Sigmoid colon (tissue), 7 donors: ENCODE results near the gene FMNL2. TPM values are rescaled to one million over a fixed set of nuclear protein-coding genes. Genes with fewer than 3 reads are reported as not detected.

ENCODE experiments used
- DNase-seq: peaks from one replicate; pipeline ENCODE4 v3.0.0-alpha.2; 2019
- H3K27ac ChIP-seq, 4 donors: fragments of 200-600 bp; sonication (generic); one replicate each; pipeline ENCODE4 v1.5.1; 2016 to 2019; ENCODE audit warnings: mild to moderate bottlenecking in 1 of 4
- H3K27me3 ChIP-seq, 3 donors: fragments of 200-600 bp; sonication (generic); one replicate each; pipeline ENCODE4 v1.5.1; 2019; ENCODE audit warnings: mild to moderate bottlenecking in 1 of 3
- H3K36me3 ChIP-seq, 4 donors: fragments of 200-600 bp; sonication (generic); one replicate each; pipeline ENCODE4 v1.5.1; 2016 to 2019
- H3K4me1 ChIP-seq, 4 donors: fragments of 200-600 bp; sonication (generic); one replicate each; pipeline ENCODE4 v1.5.1; 2017 to 2019
- H3K4me3 ChIP-seq, 4 donors: fragments of 200-600 bp; sonication (generic); one replicate each; pipeline ENCODE4 v1.5.1; 2017 to 2019; ENCODE audit warnings: mild to moderate bottlenecking in 2 of 4, moderate library complexity in 1 of 4
- H3K9me3 ChIP-seq, 4 donors: fragments of 200-600 bp in 3 of 4; sonication (generic) in 3 of 4; one replicate each; pipeline versions ENCODE4 v1.5.1 to v1.6.1; 2013 to 2019
- EP300 ChIP-seq, 4 donors: sonication (generic); formaldehyde crosslinking; IDR thresholded peaks; one replicate each; pipeline ENCODE4 v1.6.1; 2017; ENCODE audit warnings: antibody characterized with exemption in 4 of 4
- POLR2A ChIP-seq, 2 donors: fragments of 450-650 bp; IDR thresholded peaks; one replicate each; pipeline ENCODE4 v1.6.1; 2016; ENCODE audit warnings: antibody characterized with exemption in 2 of 2, mild to moderate bottlenecking in 2 of 2, moderate library complexity in 2 of 2
- POLR2AphosphoS5 ChIP-seq, 4 donors: sonication (generic); formaldehyde crosslinking; IDR thresholded peaks; one replicate each; pipeline ENCODE4 v1.6.1; 2017; ENCODE audit warnings: antibody characterized with exemption in 4 of 4
- WGBS, 2 donors: extraction: QIAGEN DNeasy Blood & Tissue Kit; methylation state at CpG; one replicate each; pipeline ENCODE4 v1.1.7; 2013; 5-methylcytosine and 5-hydroxymethylcytosine counted together
- intact Hi-C: fragments of 100-400 bp; cut with DNase I; formaldehyde crosslinking; loops from one replicate; pipeline ENCODE4 v1.15.1; 2023
- polyA plus RNA-seq, 3 donors: library from polyadenylated mRNA; stranded (reverse); fragments of 200-250 nt; gene quantifications; one replicate each; pipeline ENCODE4 v1.2.3, GENCODE V29; 2013
- total RNA-seq, 4 donors: library from RNA; depleted of rRNA; stranded (reverse); fragments of >200 nt; gene quantifications; one replicate each; pipeline ENCODE4 v1.1.0, GENCODE V29; 2016
- TF ChIP-seq, protein P1 (sequence below), 4 experiments: fragments of 450-650 bp in 3 of 4; fragments of 200-600 bp in 1 of 4; IDR thresholded peaks; one replicate each; pipeline ENCODE4 v1.5.1; 2016 to 2019; ENCODE audit warnings: antibody characterized with exemption in 4 of 4, mild to moderate bottlenecking in 3 of 4, moderate library complexity in 2 of 4
- donor health status: healthy with polysubstance abuse.
- donor health status: Bipolar disorder and iron deficiency.
- donor health status: healthy.

The FMNL2 gene
- total and polyA plus RNA-seq, 7 donors, result 9.4 to 30.5 (median 17.8) TPM

DNA sequence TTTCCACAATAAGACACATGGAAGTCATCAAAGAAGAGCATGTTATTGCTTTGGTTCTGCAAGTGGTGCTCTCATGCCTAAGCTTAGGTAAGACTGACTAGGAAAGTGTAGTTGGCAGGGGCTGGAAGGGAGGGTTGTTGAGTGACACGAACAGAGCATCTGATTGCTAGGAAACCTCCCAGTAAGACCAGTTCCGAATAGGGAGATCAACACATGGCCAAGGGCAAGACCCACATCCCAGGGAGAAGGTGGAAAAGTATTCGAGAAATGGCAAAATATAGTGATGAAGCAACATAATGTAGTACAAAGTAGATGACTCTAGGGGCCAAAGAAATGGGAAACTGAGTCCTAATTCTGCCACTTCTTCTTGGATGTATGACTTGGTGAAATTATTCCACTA, 33.8 kb upstream of the FMNL2 start:
- Histone ChIP-seq H3K27me3 (no peaks in the 10 kb centered on the region), H3K4me1 (no peaks in the 10 kb centered on the region), H3K36me3 (no peaks in the 10 kb centered on the region), H3K27ac (no peak overlapping the region), H3K4me3 (no peak overlapping the region), H3K9me3 (no peaks in the 10 kb centered on the region)
- TF ChIP-seq, protein P1, sequence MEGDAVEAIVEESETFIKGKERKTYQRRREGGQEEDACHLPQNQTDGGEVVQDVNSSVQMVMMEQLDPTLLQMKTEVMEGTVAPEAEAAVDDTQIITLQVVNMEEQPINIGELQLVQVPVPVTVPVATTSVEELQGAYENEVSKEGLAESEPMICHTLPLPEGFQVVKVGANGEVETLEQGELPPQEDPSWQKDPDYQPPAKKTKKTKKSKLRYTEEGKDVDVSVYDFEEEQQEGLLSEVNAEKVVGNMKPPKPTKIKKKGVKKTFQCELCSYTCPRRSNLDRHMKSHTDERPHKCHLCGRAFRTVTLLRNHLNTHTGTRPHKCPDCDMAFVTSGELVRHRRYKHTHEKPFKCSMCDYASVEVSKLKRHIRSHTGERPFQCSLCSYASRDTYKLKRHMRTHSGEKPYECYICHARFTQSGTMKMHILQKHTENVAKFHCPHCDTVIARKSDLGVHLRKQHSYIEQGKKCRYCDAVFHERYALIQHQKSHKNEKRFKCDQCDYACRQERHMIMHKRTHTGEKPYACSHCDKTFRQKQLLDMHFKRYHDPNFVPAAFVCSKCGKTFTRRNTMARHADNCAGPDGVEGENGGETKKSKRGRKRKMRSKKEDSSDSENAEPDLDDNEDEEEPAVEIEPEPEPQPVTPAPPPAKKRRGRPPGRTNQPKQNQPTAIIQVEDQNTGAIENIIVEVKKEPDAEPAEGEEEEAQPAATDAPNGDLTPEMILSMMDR (IDR thresholded peaks at IDR 0.05), result no peak
- TF ChIP-seq POLR2AphosphoS5 (IDR thresholded peaks at IDR 0.05) (no peak), EP300 (IDR thresholded peaks at IDR 0.05) (no peak), POLR2A (IDR thresholded peaks at IDR 0.05) (no peak)
- 92 to 93% methylated on average over 3 of the region's 3 CpGs for WGBS, 2 donors
- intact Hi-C loops, result no loop called here
- DNase-seq, result no peak

DNA sequence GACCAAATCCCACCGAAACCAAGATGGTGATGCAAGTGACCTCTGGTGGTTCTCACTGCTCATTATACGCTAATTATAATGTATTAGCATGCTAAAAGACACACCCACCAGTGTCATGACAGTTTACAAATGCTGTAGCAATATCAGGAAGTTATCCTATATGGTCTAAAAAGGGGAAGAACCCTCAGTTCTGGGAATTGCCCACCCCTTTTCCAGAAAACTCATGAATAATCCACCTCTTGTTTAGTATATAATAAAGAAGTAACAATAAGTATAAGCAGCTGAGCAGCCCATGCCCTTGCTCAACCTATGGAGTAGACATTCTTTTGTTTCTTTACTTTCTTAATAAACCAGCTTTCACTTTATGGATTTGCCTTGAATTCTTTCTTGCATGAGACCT, 31.0 kb upstream of the FMNL2 start:
- intact Hi-C loops, result no loop called here
- Histone ChIP-seq H3K4me3 (no peak overlapping the region), H3K36me3 (no peaks in the 10 kb centered on the region), H3K4me1 (no peaks in the 10 kb centered on the region), H3K27me3 (no peaks in the 10 kb centered on the region), H3K9me3 (no peaks in the 10 kb centered on the region), H3K27ac (no peak overlapping the region)
- TF ChIP-seq POLR2A (IDR thresholded peaks at IDR 0.05) (no peak), EP300 (IDR thresholded peaks at IDR 0.05) (no peak), POLR2AphosphoS5 (IDR thresholded peaks at IDR 0.05) (no peak)
- TF ChIP-seq, protein P1 (IDR thresholded peaks at IDR 0.05), result no peak
- DNase-seq, result no peak
- 92 to 95% methylated on average over 2 of the region's 2 CpGs for WGBS, 2 donors

DNA sequence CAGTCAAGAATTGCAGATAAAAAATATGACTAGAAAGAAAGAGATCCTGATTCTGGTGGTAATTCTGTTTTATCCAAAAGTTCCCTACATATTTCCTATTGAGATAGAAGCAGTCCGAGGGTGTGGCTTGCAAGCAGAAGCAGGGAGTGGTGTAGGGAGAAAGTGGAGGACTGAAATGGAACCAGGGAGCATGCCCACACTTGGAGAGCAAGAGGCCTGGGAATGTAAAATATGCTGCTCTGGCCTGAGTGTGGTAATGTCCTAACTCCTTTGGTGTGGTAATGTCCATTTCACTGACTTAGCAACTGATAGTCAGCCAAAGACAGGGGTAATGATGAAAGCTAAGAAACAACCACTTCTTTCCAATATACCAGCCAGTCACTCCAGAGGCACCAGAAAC, 30.1 kb upstream of the FMNL2 start:
- no peak overlapping the region for H3K27ac ChIP-seq

DNA sequence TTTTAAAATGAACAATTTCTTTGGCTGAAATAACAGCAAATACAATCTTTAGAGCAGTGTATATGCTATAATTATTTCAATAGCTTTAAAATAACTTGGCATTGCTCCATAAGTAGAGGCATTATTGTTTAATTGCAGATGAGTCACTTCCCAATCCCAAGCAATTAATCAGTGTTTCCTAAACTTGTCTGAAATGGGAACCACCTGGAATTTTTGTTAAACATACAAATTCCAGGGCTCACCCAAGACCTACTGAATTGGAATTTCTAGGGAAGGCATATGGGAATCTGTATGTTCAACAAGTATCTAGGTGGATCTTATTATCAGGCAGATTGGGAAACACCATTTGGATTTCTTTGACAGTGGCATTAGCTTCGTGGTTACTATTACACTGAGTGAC, 27.1 kb upstream of the FMNL2 start:
- no peak for DNase-seq
- Histone ChIP-seq H3K4me1 (no peaks in the 10 kb centered on the region), H3K27me3 (no peaks in the 10 kb centered on the region), H3K9me3 (no peaks in the 10 kb centered on the region), H3K4me3 (no peak overlapping the region), H3K36me3 (no peaks in the 10 kb centered on the region), H3K27ac (no peak overlapping the region)
- intact Hi-C loops, result no loop called here
- no peak for TF ChIP-seq POLR2AphosphoS5 (IDR thresholded peaks at IDR 0.05)
- TF ChIP-seq, protein P1 (IDR thresholded peaks at IDR 0.05), result no peak
- TF ChIP-seq POLR2A (IDR thresholded peaks at IDR 0.05), result no peak
- no peak for TF ChIP-seq EP300 (IDR thresholded peaks at IDR 0.05)
- WGBS, 2 donors, result 83 to 87% methylated on average over 1 of the region's 1 CpG

More for the DNA sequence above, 30.1 kb upstream of the FMNL2 start:
- TF ChIP-seq, protein P1 (IDR thresholded peaks at IDR 0.05), result no peak
- TF ChIP-seq EP300 (IDR thresholded peaks at IDR 0.05), result no peak
- no peak for TF ChIP-seq POLR2A (IDR thresholded peaks at IDR 0.05)
- TF ChIP-seq POLR2AphosphoS5 (IDR thresholded peaks at IDR 0.05), result no peak
- H3K9me3 ChIP-seq, result no peaks in the 10 kb centered on the region
- no peaks in the 10 kb centered on the region for H3K27me3 ChIP-seq
- intact Hi-C loops, result no loop called here
- no peak for DNase-seq
- H3K4me3 ChIP-seq, result no peak overlapping the region
- 60 to 80% methylated on average over 1 of the region's 1 CpG for WGBS, 2 donors
- no peaks in the 10 kb centered on the region for H3K4me1 ChIP-seq
- no peaks in the 10 kb centered on the region for H3K36me3 ChIP-seq
